ENCODE measurements around the gene NUP153.
"Not testable (repeated sequence)": the region's sequence is repeated elsewhere in the genome, so short reads cannot be mapped to it uniquely, and the experiment has no call there.

The NUP153 gene

DNA sequence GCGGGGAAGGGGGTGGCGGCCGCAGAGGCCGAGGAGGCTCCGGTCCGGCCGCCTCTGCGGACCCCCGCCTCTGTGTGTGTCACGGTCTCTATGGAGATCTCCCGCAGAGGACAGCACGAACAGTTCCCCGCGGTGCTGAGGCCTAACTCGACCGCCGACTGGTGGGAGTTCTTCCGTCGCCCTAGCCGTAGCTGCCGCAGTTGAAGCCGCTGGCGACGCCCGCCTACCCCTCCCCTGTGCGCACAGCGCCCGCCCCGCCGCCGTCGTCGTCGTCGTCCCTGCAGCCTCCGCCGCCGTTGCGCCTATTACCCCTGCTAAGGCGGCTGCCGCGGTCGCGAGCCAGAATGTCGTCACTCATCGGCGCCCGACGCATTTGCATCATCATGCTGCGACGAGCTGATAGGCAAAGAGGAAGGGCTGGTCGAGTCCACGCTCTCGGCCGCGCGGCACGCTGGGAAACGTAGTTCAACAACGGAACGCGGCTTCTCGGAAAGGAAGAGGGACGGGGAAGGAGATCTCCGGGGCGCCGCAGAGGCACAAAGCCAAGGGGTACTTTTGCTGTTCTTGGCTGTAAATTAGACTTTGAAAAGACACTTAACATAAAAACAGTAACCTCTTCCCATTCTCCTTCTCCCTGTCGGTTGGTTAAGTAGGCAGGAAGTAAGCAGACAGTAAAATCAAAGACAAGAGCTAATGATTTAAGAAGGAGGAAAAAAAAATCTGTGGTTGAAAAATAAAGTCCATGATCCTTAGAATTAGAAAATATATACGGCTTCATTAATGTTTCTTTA is at the start of gene NUP153:
NUP153 (minus strand) TSS at position 346 of the 791 bp plus-strand sequence. CDS start 538 bp downstream, outside the sequence.
- DNase-seq: peak; percentile 99

DNA sequence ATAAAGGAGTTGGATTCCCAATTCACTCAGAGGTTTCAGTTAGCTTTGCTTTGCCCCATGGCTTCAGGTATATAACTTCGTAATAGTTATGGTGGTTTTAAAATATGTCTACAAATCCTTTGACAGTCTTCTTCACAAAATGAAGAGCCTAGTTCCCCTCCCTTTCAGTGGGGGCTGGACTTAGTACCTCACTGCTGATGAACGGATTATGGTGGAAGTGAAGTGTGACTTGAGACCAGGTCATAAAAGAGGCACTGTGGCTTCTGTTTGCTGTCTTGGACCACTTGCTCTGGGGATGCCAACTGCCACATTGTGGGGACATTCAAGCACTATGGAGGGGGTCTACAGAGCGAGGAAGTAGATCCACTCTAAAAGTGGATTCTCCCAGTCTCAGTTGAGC is 47.5 kb upstream of the NUP153 start:
- no peak for DNase-seq

DNA sequence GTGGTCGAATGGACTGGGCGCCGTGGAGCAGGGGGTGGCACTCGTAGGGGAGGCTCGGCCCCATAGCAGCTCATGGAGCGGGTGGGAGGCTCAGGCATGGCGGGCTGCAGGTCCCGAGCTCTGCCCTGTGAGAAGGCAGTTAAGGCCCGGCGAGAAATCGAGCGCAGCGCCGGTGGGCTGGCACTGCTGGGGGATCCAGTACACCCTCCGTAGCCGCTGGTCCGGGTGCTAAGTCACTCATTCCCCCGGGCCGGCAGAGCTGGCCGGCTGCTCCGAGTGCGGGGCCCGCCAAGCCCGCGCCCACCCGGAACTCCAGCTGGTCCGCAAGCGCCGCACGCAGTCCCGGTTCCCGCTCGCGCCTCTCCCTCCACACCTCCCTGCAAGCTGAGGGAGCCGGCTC is 38.6 kb upstream of the NUP153 start:
- not testable (repeated sequence) for DNase-seq

DNA sequence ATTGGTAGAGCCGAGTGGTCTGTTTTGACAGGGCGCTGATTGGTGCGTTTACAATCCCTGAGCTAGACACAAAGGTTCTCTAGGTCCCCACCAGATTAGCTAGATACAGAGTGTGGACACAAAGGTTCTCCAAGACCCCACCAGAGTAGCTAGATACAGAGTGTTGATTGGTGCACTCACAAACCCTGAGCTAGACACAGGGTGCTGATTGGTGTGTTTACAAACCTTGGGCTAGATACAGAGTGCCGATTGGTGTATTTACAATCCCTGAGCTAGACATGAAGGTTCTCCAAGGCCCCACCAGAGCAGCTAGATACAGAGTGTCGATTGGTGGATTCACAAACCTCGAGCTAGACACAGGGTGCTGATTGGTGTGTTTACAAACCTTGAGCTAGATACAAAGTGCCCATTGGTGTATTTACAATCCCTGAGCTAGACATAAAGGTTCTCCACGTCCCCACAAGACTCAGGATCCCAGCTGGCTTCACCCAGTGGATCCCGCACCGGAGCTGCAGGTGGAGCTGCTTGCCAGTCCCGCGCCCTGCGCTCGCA is 38.1 kb upstream of the NUP153 start:
- DNase-seq: not testable (repeated sequence)

DNA sequence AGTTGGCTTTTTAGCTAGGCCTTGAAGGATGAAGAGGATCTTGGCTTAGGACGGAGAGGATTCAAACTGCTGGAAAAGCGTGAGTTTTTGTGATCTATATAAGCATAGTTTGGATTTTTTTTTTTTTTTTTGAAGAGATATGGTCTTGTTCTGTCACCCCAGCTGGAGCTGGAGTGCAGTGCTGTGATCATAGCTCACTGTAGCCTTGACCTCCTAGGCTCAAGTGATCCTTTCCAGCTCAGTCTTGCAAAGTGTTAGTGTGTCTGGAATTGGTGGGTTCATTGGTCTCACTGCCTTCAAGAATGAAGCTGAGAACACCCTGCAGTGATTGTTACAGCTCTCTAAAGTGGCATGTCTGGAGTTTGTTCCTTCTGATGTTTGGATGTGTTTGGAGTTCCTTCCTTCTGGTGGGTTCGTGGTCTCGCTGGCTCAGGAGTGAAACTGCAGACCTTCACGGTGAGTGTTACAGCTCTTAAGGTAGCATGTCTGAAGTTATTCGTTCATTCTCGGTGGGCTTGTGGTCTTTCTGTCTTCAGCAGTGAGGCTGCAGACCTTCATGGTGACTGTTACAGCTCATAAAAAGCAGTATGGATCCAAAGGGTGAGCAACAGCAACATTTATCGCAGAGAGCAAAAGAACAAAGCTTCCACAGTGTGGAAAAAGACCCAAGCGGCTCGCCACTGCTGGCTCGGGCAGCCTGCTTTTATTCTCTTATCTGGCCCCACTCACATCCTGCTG is 37.5 kb upstream of the NUP153 start:
- no peak for DNase-seq

DNA sequence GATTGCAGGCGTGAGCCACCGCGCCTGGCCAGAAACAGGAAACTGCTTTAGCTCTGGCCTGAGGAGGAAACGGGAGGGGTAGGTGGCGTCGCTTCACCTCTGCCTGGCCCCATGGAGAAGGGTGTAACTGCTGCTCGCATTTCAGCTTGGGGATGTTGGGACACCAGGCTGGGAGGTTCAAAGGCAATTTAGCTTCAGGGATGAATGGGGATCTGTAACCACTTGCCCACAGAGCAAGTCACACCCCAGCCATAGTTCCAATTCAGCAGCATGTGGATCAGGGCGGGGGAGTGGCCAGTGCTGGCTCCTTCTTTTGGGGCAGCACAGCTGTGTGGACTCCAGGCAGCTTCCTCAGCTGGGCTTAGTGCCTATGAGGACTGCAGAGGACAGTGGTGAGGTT is 34.8 kb upstream of the NUP153 start:
- DNase-seq: no peak

DNA sequence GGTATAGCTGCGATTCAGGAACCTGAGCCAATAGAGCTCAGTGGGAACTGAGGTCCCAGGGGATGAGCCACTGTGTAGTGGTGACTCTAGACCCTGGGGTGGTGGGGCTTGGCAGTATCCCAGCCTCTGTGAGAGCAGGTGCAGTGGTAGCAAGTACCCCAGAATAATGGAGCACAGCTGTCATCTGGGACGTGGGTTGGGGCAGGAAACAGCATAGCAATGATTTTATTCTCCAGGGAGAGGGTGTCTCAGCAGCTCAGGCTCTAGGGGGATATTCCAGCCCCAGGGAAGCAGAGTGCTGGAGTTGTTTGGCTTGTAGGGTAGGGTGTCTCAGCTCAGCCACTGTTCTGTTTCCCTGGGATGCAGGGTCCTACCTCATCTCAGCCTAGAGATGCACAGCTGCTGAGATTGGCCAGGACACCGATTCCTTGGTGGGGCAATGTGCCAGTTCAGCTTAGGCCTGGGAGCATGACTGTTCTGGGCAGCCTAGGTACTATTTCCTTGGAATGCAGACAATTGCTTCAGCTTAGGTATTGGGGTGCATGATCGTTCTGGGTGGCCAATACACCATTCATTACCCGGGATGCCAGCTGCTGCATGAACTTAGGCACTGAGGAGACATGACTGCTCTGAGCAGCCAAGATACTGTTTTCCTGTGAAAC is 34.0 kb upstream of the NUP153 start:
- DNase-seq: peak; percentile 89

DNA sequence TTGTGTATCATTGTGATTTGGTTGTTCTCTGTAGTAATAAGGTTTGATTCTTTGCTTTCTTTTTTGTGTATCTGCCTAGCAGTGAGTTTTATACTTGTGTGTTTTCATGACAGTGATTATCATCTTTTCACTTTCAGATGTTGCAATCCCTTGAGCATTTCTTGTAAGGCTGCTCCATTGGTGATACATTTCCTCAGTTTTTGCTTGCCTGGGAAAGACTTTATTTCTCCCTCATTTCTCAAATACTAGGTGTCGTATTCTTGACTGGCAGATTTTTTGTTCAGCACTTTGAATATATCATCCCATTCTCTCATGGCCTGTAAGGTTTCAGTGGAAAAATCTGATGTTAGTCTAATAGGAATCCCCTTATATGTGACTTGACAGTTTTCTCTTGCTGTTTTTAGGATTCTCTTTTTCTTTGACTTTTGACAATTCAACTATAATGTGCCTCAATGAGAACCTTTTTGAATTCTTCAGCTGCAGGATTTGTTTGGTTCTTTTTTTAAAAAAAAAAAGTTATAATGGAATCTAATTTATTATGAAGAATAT is 31.1 kb upstream of the NUP153 start:
- no peak for DNase-seq

DNA sequence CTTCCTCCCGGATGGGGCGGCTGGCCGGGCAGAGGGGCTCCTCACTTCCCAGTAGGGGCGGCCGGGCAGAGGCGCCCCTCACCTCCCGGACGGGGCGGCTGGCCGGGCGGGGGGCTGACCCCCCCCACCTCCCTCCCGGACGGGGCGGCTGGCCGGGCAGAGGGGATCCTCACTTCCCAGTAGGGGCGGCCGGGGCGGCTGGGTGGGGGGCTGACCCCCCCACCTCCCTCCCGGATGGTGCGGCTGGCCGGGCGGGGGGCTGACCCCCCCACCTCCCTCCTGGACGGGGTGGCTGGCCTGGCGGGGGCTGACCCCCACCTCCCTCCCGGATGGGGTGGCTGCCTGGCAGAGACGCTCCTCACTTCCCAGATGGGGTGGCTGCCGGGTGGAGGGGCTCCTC is 28.6 kb upstream of the NUP153 start:
- not testable (repeated sequence) for DNase-seq

DNA sequence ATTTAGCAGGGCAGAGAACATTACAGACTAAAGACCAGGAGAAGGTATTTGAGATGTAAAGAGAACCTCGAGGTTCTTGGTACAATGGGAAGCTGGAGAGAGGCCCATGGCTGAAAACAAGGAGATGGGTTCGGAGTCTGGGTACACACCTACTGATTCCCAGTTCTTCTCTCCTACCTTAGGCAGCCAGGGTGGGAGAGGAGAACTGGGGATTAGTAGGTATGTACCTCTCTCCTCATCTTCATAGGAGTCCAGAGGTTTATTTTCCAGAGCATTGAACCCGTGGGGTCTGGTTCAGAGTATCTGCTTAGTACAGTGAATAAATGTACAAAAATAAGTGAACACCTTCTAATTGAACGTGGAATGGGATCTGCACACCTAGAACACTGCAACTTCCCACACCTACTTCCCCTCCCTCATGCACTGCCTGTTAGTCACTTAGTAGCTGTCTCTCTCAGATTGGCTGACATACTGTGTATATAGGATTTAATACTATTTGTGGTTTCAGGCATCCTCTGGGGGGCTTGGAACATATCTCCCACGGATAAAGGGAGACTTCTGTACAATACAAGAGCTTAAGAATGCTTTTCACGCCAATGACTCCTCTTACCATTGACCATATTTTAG is 23.5 kb upstream of the NUP153 start:
- no peak for DNase-seq

DNA sequence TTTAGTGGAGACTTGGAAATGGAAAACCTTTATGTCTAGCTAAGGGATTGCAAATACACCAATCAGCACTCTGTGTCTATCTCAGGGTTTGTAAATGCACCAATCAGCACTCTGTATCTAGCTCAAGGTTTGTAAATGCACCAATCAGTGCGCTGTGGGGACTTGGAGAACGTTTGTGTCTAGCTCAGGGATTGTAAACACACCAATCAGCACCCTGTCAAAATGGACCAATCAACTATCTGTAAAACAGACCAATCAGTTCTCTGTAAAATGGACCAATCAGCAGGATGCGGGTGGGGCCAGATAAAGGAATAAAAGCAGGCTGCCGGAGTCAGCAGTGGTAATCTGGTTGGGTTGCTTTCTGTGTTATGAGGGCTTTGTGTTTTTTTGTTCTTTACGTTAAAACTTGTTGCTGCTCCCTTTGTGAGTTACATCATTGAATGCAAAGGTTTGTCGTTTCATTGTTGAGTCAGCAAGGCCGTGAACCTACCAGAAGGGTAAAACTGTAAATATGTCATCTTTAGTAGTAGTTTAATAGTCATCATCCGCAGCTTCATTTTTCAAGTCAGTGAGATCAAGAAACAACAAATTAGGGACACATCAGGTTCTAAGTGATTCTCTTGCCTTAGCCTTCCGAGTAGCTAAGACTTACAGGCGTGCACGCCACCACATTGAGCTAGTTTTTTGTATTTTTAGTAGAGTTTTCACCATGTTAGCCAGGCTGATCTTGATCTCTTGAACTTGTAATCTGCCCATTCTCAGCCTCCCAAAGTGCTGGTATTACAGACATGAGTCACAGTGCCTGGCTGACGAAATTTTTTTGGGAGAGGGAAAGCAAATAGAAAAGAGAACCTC is 22.7 kb upstream of the NUP153 start:
- DNase-seq: no peak

DNA sequence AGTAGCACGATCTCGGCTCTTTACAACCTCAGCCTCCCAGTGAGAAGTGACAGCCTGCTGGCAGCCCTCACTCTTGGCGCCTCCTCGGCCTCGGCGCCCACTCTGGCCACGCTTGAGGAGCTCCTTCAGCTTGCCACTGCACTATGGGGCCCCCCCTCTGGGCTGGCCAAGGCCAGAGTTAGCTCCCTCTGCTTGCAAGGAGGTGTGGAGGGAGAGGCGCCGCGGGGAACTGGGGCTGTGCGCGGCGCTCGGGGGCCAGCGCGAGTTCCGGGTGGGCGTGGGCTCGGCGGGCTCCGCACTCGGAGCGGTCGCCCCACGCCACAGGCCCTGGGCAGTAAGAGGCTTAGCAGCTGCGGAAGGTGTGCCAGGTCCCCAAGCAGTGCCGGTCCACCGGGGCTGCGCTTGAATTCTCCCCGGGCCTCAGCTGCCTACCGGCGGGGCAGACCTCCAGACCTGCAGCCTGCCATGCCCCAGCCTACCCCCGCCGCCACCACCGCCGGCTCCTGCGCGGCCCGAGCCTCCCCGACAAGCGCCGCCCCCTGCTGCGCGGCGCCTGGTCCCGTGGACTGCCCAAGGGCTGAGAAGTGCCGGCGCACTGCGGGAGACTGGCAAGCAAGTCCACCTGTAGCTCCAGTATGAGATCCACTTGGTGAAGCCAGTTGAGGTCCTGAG is 22.0 kb upstream of the NUP153 start:
- DNase-seq: no peak

DNA sequence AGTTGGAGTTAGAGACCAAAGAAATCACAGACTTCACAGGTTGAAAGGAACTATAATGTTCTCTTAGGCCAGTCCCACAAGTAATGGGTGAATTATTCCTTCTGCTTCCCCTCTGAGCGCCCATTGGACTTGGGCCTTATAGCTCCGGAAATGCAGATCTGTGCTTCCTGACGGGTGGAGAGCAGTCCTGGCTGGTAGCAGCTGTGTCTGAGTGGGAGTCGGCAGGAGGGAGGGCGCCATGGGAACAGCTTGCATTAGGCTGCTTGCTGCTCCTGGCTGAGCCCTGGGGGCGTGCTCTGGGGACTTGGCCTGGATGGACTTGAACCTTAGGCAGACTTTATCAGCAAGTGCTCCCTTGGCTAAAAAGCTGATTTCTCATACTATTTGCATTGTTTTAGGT is 18.4 kb upstream of the NUP153 start:
- peak; percentile 87 for DNase-seq

DNA sequence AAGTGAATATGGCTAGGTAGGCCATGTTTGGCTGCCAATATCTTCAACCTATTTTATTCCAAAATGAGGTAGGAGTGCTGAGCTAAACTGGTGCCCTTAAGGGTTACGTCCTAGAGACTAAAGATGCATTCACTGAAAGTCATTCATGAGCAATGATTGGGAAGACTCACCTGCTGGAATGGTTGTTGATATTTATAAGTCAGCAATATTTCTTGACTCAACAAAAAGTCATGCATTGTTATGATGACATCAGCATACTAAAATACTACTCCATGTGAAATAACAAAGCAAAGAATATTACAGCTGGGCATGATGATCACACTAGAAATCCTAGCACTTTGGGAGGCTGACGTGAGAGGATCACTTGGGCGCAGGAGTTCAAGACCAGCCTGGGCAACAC is 17.6 kb upstream of the NUP153 start:
- no peak for DNase-seq

DNA sequence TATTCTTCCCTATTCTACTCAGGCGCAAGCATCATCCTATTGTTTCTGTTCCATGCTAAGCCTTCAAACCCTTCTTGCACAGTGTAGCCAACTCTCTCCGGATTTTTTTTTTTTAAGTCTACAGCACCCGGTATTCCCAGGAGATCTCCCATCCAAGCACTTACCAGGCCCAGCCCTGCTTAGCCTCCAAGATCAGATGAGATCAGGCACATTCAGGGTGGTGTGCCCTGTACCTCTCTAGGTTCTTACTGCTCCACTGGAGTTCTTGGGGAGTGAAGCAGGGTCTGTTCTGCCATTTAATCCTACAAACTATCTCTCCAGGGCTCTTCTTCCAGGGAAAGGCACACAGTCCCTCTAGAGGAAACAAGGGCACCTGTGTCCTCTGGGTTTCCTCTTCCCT is 14.9 kb upstream of the NUP153 start:
- DNase-seq: peak; percentile 35

DNA sequence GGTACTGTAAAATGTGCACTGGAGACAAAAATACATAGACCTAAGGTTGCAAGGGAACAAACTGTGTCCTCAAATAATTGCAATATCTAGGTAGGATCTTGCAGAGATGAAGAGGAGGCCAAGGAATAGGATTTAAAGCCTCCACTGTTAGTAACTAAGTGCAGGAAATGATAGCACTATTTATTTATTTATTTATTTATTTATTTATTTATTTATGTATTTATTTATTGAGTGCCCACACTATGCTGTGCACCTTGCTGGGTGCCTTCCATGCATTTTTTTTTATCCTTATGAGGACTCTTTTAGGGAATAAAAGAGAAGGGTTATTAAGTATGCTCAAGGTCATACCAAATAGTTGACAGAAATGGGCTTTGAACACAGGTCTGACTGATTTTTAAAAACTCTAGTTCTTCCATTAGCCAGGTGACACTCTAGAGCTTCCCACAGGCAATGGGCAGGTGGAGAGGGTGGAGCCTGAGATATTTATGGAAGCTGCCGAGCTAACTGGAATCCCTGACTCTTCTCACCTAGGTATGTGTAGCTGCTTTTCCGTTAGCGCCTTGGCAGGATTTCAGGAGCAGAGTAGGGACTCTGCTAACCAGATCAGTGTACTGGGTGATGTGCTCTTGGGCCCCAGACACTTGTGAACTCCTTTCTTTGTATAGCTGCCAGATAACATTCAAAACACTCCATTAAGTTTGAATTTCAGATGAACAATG is 12.8 kb upstream of the NUP153 start:
- DNase-seq: peak; percentile 59

DNA sequence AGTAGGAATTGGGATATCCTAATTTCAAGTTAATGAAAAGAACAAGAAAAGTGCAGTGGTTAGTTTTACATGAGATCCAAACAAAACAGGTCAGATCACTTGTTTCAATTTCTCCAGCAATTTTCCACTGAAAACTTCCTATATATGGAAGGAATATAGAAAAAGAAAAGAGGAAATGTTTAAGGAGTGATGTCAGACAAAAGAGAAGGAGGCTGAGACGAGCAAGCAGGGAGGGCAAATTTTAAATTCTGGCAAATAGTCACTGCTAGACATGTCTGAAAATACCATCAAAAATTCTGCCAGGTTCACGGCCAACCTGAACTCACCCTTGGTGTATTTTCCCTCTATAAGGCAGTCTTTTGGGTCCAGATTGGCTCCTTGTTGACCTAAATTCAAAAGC is 9.5 kb upstream of the NUP153 start:
- no peak for DNase-seq

DNA sequence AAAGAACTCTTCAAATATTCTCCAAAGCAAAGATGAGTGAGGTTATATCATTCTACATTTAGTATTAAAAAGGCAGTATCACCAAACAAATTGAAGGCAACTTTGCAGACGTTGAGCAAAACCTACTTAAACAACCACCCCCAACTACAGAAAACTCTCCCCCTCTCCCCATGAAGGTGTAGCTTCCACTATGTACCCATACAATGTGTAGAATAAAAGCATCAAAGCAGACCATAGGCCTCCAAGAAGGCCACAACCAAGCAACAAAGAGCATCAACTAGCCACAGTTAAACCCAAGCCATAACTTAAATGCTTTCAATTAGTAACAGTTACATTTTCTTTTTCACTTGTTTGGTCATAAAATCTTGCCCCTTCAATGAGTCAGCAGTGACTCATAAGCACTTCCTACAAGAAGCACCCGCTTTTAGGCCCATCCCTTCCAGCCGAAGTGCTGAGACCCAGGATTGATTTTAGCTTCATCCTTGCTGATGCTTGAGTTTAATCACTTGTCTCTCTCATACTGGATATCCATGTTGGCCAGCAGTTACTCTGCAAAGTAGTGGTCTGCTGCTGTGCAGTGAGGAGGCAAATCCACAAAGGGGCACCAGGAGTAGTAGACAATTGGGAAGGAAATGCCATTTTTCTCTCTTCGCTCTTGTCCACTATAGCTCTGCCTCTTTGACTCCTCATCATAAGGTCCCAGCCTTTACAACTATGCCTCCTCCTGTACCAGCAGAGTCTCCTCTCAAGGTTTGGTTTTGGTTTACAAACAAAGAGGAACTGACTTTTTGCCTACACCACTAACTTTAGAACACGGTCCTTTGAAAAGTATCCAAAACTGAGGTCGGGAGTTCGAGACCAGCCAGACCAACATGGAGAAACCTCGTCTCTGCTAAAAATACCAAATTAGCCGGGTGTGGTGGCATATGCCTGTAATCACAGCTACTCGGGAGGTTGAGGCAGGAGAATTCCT is 8.4 kb upstream of the NUP153 start:
- DNase-seq: no peak

DNA sequence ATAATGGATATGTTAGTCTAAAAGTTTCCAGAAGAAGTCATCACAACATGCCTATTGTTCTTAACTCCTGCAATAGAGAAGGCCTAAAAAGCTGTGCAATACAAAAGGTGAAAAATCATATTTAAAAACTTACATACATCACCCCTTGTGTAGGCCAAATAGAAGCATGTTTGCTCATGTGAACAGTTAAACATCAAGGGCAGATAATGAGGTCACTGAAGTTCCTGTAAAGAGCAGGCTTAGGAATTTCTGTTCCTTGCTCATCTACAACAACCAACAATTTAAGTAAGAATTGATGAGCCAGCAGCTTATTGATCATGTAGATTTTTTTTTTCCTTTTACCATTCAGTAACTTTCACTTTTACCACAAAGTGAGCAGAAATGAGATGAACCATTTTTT is 7.5 kb upstream of the NUP153 start:
- no peak for DNase-seq
